ENCODE measurements around the gene CFDP1.

DNA sequence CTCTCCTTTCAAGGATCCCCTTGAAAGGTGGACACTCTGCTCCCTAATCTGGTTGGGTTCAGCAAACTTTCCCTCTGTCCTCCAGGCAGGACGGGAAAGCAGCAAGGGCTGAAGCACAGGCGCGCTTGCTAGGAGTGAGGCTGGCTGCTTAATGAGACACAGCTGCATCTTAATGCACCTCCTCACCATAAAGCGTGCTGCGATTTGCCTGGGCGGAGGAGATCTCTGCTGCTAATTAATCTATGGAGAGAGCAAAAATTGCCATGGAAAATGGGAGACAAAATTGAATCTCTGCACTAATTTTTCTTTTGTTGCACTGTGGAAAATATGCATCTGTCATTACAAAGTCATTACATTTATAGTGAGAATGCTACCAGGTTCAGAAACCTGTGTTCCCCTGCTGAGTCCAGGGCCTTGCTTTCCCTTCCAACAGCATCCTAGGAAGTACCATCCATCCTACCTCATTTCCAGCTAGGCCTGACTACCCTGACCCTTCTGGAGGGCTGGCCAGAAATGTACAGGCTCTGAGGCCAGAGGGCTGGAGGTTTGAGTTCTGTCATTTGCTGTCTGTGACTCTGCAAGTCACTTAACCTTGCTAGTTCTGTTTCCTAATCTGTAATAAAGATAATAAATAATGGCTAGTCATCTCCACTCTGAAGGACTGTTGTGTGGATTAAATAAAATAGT is 138.4 kb downstream of the CFDP1 start:
- TF ChIP-seq MYC (IDR thresholded peaks at IDR 0.05; ENCODE audit: low read depth, low read length) (no peak), POLR2A (IDR thresholded peaks at IDR 0.05; ENCODE audit: low read depth, low read length) (no peak), JUN (IDR thresholded peaks at IDR 0.05; ENCODE audit: borderline replicate concordance, insufficient read depth, insufficient read length, low read depth) (no peak), POLR2AphosphoS5 (IDR thresholded peaks at IDR 0.05; ENCODE audit: insufficient read depth, low read depth, low read length) (no peak), EZH2 (IDR thresholded peaks at IDR 0.05; ENCODE audit: borderline replicate concordance, low read depth, low read length, severe bottlenecking) (no peak)
- TF ChIP-seq, protein P1, sequence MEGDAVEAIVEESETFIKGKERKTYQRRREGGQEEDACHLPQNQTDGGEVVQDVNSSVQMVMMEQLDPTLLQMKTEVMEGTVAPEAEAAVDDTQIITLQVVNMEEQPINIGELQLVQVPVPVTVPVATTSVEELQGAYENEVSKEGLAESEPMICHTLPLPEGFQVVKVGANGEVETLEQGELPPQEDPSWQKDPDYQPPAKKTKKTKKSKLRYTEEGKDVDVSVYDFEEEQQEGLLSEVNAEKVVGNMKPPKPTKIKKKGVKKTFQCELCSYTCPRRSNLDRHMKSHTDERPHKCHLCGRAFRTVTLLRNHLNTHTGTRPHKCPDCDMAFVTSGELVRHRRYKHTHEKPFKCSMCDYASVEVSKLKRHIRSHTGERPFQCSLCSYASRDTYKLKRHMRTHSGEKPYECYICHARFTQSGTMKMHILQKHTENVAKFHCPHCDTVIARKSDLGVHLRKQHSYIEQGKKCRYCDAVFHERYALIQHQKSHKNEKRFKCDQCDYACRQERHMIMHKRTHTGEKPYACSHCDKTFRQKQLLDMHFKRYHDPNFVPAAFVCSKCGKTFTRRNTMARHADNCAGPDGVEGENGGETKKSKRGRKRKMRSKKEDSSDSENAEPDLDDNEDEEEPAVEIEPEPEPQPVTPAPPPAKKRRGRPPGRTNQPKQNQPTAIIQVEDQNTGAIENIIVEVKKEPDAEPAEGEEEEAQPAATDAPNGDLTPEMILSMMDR (IDR thresholded peaks at IDR 0.05; ENCODE audit: extremely low read depth in 1 of 2, insufficient read depth in 1 of 2, low read depth in 1 of 2, low read length in 2 of 2): no peak
